DND-41 (cell line): ENCODE data around the gene TMEM202.
"Not testable (repeated sequence)": the region's sequence is repeated elsewhere in the genome, so short reads cannot be mapped to it uniquely, and the experiment has no call there.

Experiments used
- ATAC-seq: fragments of 200-7000 bp; cut with Tn5 transposase; 3 replicates; pipeline ENCODE4 v1.9.1; 2021; ENCODE audit warnings: low read depth; ENCODE audit not compliant: insufficient read depth
- DNase-seq: peaks from one replicate; pipeline ENCODE4 v3.0.0-alpha.2; 2020
- H2AFZ ChIP-seq: 2 replicates; pipeline ENCODE4 v1.6.0; 2012; ENCODE audit warnings: low read depth, low read length
- H3K27ac ChIP-seq: 2 replicates; pipeline ENCODE4 v1.5.1; 2012; ENCODE audit warnings: low read length, inconsistent platforms
- H3K27me3 ChIP-seq: fragments of 200-600 bp; sonication (generic); 2 replicates; pipeline ENCODE4 v1.6.0; 2012; ENCODE audit warnings: low read length, mild to moderate bottlenecking, inconsistent platforms; ENCODE audit not compliant: insufficient read depth, poor library complexity
- H3K36me3 ChIP-seq: 2 replicates; pipeline ENCODE4 v1.5.1; 2012; ENCODE audit warnings: low read length, inconsistent platforms; ENCODE audit not compliant: insufficient read depth
- H3K4me1 ChIP-seq: 2 replicates; pipeline ENCODE4 v1.5.1; 2012; ENCODE audit warnings: mild to moderate bottlenecking, low read length; ENCODE audit not compliant: insufficient read depth
- H3K4me2 ChIP-seq: 2 replicates; pipeline ENCODE4 v1.6.0; 2012; ENCODE audit warnings: mild to moderate bottlenecking, moderate library complexity, low read length, inconsistent platforms; ENCODE audit not compliant: insufficient read depth
- H3K4me3 ChIP-seq, 2 experiments: fragments of 200-600 bp in 1 of 2; shearing (Covaris generic) in 1 of 2; 2 replicates each; pipeline ENCODE4 v1.5.1; 2012 to 2016; ENCODE audit warnings: inconsistent platforms in 2 of 2, low read length in 2 of 2, mild to moderate bottlenecking in 2 of 2, low read depth in 1 of 2, moderate library complexity in 1 of 2
- H3K79me2 ChIP-seq: 2 replicates; pipeline ENCODE4 v1.6.0; 2012; ENCODE audit warnings: low read length, inconsistent platforms; ENCODE audit not compliant: insufficient read depth
- H3K9ac ChIP-seq: 2 replicates; pipeline ENCODE4 v1.6.0; 2012; ENCODE audit warnings: low read depth, mild to moderate bottlenecking, inconsistent platforms, low read length, moderate library complexity
- H3K9me3 ChIP-seq: 2 replicates; pipeline ENCODE4 v1.5.1; 2012; ENCODE audit warnings: low read length, moderate library complexity, mild to moderate bottlenecking, inconsistent platforms; ENCODE audit not compliant: insufficient read depth, severe bottlenecking
- H4K20me1 ChIP-seq: 2 replicates; pipeline ENCODE4 v1.6.0; 2012; ENCODE audit warnings: low read length; ENCODE audit not compliant: insufficient read depth
- CTCF ChIP-seq: IDR thresholded peaks from 2 replicates; pipeline ENCODE4 v1.5.1; 2012; ENCODE audit warnings: borderline replicate concordance, low read length, moderate library complexity, mild to moderate bottlenecking; ENCODE audit not compliant: poor library complexity, severe bottlenecking; ENCODE audit errors: extremely low read depth
- EZH2 ChIP-seq: IDR thresholded peaks from 3 replicates; pipeline ENCODE4 v1.6.1; 2012; ENCODE audit warnings: borderline replicate concordance, low read depth, mild to moderate bottlenecking, moderate library complexity, low read length, inconsistent platforms; ENCODE audit not compliant: severe bottlenecking

Gene TMEM202

GRCh38 chr15:72406936-72407335, 8.8 kb downstream of the TMEM202 start:
- Histone ChIP-seq H4K20me1 (no peaks in the 10 kb centered on the region), H3K27me3 (peaks cover 4% of the 10 kb centered on the region), H3K4me1 (no peaks in the 10 kb centered on the region), H3K4me2 (no peak overlapping the region), H3K36me3 (no peaks in the 10 kb centered on the region), H3K79me2 (no peaks in the 10 kb centered on the region), H2AFZ (no peak overlapping the region), H3K27ac (no peak overlapping the region), H3K9ac (no peak overlapping the region), H3K4me3 (no peak overlapping the region), H3K9me3 (no peaks in the 10 kb centered on the region)
- DNase-seq (no peak), ATAC-seq (no peak)
- TF ChIP-seq EZH2 (no peak), CTCF (no peak)

- Histone ChIP-seq H3K4me3 (no peak overlapping the region), H3K4me2 (no peak overlapping the region), H3K9ac (no peak overlapping the region), H3K27me3 (no peaks in the 10 kb centered on the region), H3K79me2 (no peaks in the 10 kb centered on the region), H4K20me1 (no peaks in the 10 kb centered on the region), H3K27ac (no peak overlapping the region), H3K9me3 (no peaks in the 10 kb centered on the region), H2AFZ (no peak overlapping the region), H3K4me1 (no peaks in the 10 kb centered on the region), H3K36me3 (no peaks in the 10 kb centered on the region)
- no peak for DNase-seq
- ATAC-seq, result no peak
- TF ChIP-seq CTCF, result no peak
- TF ChIP-seq EZH2, result no peak
Measured at GRCh38 chr15:72411111-72411510, 13.0 kb downstream of the TMEM202 start.

- no peaks in the 10 kb centered on the region for H3K9me3 ChIP-seq
- TF ChIP-seq EZH2 (no peak), CTCF (no peak)
- no peak overlapping the region for H3K4me3 ChIP-seq
- no peaks in the 10 kb centered on the region for H3K4me1 ChIP-seq
- no peaks in the 10 kb centered on the region for H4K20me1 ChIP-seq
- no peaks in the 10 kb centered on the region for H3K27me3 ChIP-seq
- H3K79me2 ChIP-seq, result no peaks in the 10 kb centered on the region
- no peak overlapping the region for H3K27ac ChIP-seq
- ATAC-seq (no peak), DNase-seq (no peak)
- H3K4me2 ChIP-seq, result no peak overlapping the region
- H3K9ac ChIP-seq, result no peak overlapping the region
- no peaks in the 10 kb centered on the region for H3K36me3 ChIP-seq
- no peak overlapping the region for H2AFZ ChIP-seq
Measured at GRCh38 chr15:72411544-72411943, 13.4 kb downstream of the TMEM202 start.

GRCh38 chr15:72413337-72413736, 15.2 kb downstream of the TMEM202 start:
- ATAC-seq, H3K4me2 ChIP-seq, DNase-seq: not testable (repeated sequence)

More at GRCh38 chr15:72413337-72413736, 15.2 kb downstream of the TMEM202 start:
- not testable (repeated sequence) for H3K4me3 ChIP-seq, H3K27ac ChIP-seq, H3K36me3 ChIP-seq, H2AFZ ChIP-seq, H3K79me2 ChIP-seq, H4K20me1 ChIP-seq, H3K4me1 ChIP-seq, H3K9me3 ChIP-seq, H3K9ac ChIP-seq, H3K27me3 ChIP-seq
